NCI-H2227 treated with DMSO at 0.1 percent for 48 hours (cell line): ENCODE results near the gene LRRC23.

Source experiments
- DNase-seq: peaks from one replicate; lab custom pipeline; 2025; lab: John Stamatoyannopoulos, UW

Gene LRRC23

GRCh38 chr12:6925540-6926279, 21.1 kb downstream of the LRRC23 start:
- DNase-seq = peak; percentile 23

GRCh38 chr12:6927379-6928021, 22.9 kb downstream of the LRRC23 start, which contains the start of gene ATN1:
Gene ATN1, plus strand, starts transcription at chr12:6927959. Its CDS starts 6,043 bp downstream, at chr12:6934002.
- DNase-seq = peak; percentile 52

GRCh38 chr12:6928022-6928702, 23.5 kb downstream of the LRRC23 start:
- no peak for DNase-seq

- no peak for DNase-seq
Observed at GRCh38 chr12:6928703-6929407, 24.2 kb downstream of the LRRC23 start.

- DNase-seq = no peak
Observed at GRCh38 chr12:6929466-6930452, 25.1 kb downstream of the LRRC23 start.

GRCh38 chr12:6932766-6933165, 28.1 kb downstream of the LRRC23 start:
- DNase-seq = no peak

- no peak for DNase-seq
Observed at GRCh38 chr12:6934110-6934509, 29.5 kb downstream of the LRRC23 start.

- no peak for DNase-seq
Observed at GRCh38 chr12:6935371-6936193, 31.0 kb downstream of the LRRC23 start.

GRCh38 chr12:6936194-6936635, 31.6 kb downstream of the LRRC23 start:
- no peak for DNase-seq

- DNase-seq = peak; percentile 15
Observed at GRCh38 chr12:6936636-6937480, 32.2 kb downstream of the LRRC23 start.

- DNase-seq = peak; percentile 86
Observed at GRCh38 chr12:6937481-6938352, 33.1 kb downstream of the LRRC23 start.

- no peak for DNase-seq
Observed at GRCh38 chr12:6938353-6939190, 34.0 kb downstream of the LRRC23 start.

GRCh38 chr12:6939191-6939540, 34.5 kb downstream of the LRRC23 start:
- no peak for DNase-seq

GRCh38 chr12:6941267-6941666, 36.6 kb downstream of the LRRC23 start:
- no peak for DNase-seq

GRCh38 chr12:6941782-6942181, 37.2 kb downstream of the LRRC23 start:
- no peak for DNase-seq

GRCh38 chr12:6942331-6942665, 37.7 kb downstream of the LRRC23 start:
- DNase-seq = no peak

GRCh38 chr12:6943389-6943721, 38.7 kb downstream of the LRRC23 start:
- peak; percentile 93 for DNase-seq
